Esophagus squamous epithelium (tissue), 5 donors: ENCODE measurements around the gene UMAD1. TPM values are rescaled to one million over a fixed set of nuclear protein-coding genes. Genes with fewer than 3 reads are reported as not detected.

Source experiments
- DNase-seq: peaks from one replicate; lab custom pipeline; 2025; lab: John Stamatoyannopoulos, UW
- H3K27ac ChIP-seq, 4 donors: fragments of 200-600 bp; sonication (generic); one replicate each; pipeline ENCODE4 v1.5.1; 2016 to 2019; ENCODE audit warnings: mild to moderate bottlenecking in 1 of 4
- H3K27me3 ChIP-seq, 4 donors: fragments of 200-600 bp; sonication (generic); 1 replicate in 3 of 4; 2 replicates in 1 of 4; pipeline versions ENCODE4 v1.5.1 to v1.6.0; 2017 to 2021; ENCODE audit warnings: antibody characterized with exemption in 1 of 4
- H3K36me3 ChIP-seq, 3 donors: fragments of 200-600 bp; sonication (generic); one replicate each; pipeline ENCODE4 v1.5.1; 2016 to 2019
- H3K4me1 ChIP-seq, 3 donors: fragments of 200-600 bp; sonication (generic); one replicate each; pipeline ENCODE4 v1.5.1; 2017 to 2019
- H3K4me3 ChIP-seq, 4 donors: fragments of 200-600 bp; sonication (generic); 1 replicate in 3 of 4; 2 replicates in 1 of 4; pipeline ENCODE4 v1.5.1; 2016 to 2019; ENCODE audit warnings: mild to moderate bottlenecking in 2 of 4, moderate library complexity in 1 of 4
- H3K9me3 ChIP-seq, 3 donors: fragments of 200-600 bp; sonication (generic); one replicate each; pipeline ENCODE4 v1.5.1; 2016 to 2019
- POLR2A ChIP-seq, 4 donors: fragments of 450-650 bp; IDR thresholded peaks; one replicate each; pipeline ENCODE4 v1.6.1; 2017; ENCODE audit warnings: antibody characterized with exemption in 4 of 4, mild to moderate bottlenecking in 4 of 4, moderate library complexity in 3 of 4
- WGBS, 2 donors: methylation state at CpG; one replicate each; pipeline ENCODE4 v1.1.5; 2018; 5-methylcytosine and 5-hydroxymethylcytosine counted together
- intact Hi-C: fragments of 100-400 bp; cut with DNase I; formaldehyde crosslinking; loops from one replicate; pipeline ENCODE4 v1.15.0; 2022
- total RNA-seq, 4 donors: library from RNA; depleted of rRNA; stranded (reverse); fragments of >200 nt; gene quantifications; one replicate each; pipeline ENCODE4 v1.1.0, GENCODE V29; 2016
- TF ChIP-seq, protein P1 (sequence below), 6 experiments: fragments of 450-650 bp in 4 of 6; fragments of 200-600 bp in 2 of 6; sonication (generic) in 2 of 6; IDR thresholded peaks; one replicate each; pipeline ENCODE4 v1.5.1; 2016 to 2019; ENCODE audit warnings: antibody characterized with exemption in 6 of 6, mild to moderate bottlenecking in 4 of 6, moderate library complexity in 4 of 6
- donor health status: DM: yes; HTN: yes; CAD: no.

Gene UMAD1
- total RNA-seq, 4 donors from 2014 or later = 2.5 to 7.6 (median 6.3) TPM

DNA sequence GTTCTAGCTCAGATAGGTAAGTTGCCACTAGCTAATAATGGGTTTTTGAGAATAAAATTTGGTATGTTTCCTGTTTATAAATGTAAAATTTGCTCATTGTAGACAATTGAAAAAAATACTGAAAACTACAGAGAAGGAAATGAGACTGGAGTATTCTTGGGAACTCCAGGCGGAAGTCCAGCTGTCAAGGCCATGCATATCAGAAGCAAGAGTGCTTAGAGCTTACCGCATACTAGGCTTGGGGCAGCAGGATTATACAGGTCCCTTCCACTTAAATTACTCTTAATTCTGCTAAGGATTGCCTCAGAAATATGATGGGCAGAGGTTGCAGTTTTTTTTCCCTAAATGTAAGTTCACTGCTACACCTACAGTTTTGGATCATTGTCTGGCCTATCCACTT, 26.6 kb downstream of the UMAD1 start:
- Histone ChIP-seq H3K9me3 (no peaks in the 10 kb centered on the region), H3K27me3 (no peaks in the 10 kb centered on the region), H3K4me1 (peaks cover 0 to 12% (median 2%) of the 10 kb centered on the region in 3 donors), H3K27ac (no peak overlapping the region), H3K4me3 (no peak overlapping the region), H3K36me3 (no peaks in the 10 kb centered on the region)
- intact Hi-C loops = no loop called here
- WGBS, 2 donors = 87 to 97% methylated on average over 2 of the region's 2 CpGs
- DNase-seq = no peak
- no peak for TF ChIP-seq POLR2A (IDR thresholded peaks at IDR 0.05)
- TF ChIP-seq, protein P1, sequence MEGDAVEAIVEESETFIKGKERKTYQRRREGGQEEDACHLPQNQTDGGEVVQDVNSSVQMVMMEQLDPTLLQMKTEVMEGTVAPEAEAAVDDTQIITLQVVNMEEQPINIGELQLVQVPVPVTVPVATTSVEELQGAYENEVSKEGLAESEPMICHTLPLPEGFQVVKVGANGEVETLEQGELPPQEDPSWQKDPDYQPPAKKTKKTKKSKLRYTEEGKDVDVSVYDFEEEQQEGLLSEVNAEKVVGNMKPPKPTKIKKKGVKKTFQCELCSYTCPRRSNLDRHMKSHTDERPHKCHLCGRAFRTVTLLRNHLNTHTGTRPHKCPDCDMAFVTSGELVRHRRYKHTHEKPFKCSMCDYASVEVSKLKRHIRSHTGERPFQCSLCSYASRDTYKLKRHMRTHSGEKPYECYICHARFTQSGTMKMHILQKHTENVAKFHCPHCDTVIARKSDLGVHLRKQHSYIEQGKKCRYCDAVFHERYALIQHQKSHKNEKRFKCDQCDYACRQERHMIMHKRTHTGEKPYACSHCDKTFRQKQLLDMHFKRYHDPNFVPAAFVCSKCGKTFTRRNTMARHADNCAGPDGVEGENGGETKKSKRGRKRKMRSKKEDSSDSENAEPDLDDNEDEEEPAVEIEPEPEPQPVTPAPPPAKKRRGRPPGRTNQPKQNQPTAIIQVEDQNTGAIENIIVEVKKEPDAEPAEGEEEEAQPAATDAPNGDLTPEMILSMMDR (IDR thresholded peaks at IDR 0.05) = no peak

DNA sequence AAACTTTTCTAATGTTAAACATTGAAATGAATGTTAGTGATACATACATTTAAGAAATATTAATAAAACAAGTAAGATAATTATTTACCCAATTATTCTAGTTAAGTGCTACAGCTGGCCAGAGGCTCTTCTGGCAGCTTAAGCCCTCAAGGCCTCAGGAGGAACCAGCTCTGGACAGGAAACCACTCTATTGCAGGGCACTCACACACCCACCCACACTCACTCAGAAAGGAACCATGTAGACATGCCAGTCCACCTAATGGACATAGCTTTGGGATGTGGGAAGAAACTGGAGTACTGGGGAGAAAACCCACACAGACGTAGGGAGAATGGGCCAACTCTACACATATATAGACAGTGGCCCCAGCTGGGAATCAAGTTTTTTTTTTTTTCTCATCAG, 28.2 kb downstream of the UMAD1 start:
- 76 to 100% methylated on average over 1 of the region's 1 CpG for WGBS, 2 donors
- no peaks in the 10 kb centered on the region for H3K9me3 ChIP-seq
- TF ChIP-seq, protein P1 (IDR thresholded peaks at IDR 0.05) = no peak
- no peak for TF ChIP-seq POLR2A (IDR thresholded peaks at IDR 0.05)
- no peaks in the 10 kb centered on the region for H3K36me3 ChIP-seq
- no peaks in the 10 kb centered on the region for H3K27me3 ChIP-seq
- intact Hi-C loops = no loop called here
- no peak for DNase-seq
- H3K27ac ChIP-seq = no peak overlapping the region
- no peak overlapping the region for H3K4me3 ChIP-seq
- peaks cover 0 to 11% (median 2%) of the 10 kb centered on the region in 3 donors for H3K4me1 ChIP-seq

DNA sequence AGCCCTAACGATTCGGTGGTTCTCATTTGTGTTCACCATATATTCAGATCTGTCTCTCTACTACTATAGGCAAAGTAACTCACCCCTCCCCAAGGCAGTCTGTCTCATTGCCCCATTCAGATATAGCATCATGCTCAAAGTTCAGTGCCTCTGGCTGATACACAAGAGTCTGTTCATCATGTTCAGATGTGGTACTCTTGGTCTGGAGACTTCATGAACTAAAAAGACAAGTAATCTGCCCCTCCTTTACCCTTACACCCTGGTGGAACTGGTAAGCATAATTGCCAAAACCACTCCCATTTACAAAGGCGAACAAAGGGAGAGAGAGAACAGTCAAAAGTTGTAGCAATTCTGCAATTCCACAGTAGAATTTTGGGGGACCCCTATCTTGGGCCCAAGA, 29.9 kb downstream of the UMAD1 start:
- WGBS, 2 donors = 97 to 100% methylated on average over 3 of the region's 3 CpGs
- intact Hi-C loops = no loop called here
- no peak for TF ChIP-seq POLR2A (IDR thresholded peaks at IDR 0.05)
- TF ChIP-seq, protein P1 (IDR thresholded peaks at IDR 0.05) = no peak
- H3K36me3 ChIP-seq = peaks cover 0 to 7% (median 0%) of the 10 kb centered on the region in 3 donors
- H3K4me3 ChIP-seq = no peak overlapping the region
- DNase-seq = no peak
- no peaks in the 10 kb centered on the region for H3K9me3 ChIP-seq
- no peaks in the 10 kb centered on the region for H3K4me1 ChIP-seq
- H3K27me3 ChIP-seq = no peaks in the 10 kb centered on the region
- no peak overlapping the region for H3K27ac ChIP-seq

DNA sequence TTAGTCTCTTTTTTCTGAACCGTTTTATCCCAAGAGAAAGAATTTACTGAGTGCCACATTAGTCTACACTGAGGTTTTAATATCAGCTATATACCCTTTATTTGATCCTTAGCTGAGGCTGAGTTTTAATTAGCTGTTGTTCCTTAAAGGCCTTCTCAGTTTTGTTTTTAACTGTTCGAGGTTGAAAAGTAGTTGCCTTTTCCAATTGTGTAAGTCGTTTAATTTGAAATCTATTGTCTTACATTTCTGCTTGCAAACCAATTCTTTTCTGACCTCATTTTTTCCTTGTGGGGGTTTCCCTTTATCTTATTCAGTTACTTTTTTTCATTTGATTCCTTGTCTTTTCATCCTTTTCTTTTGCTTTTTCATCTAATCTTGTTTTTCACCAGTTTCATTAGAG, 30.8 kb downstream of the UMAD1 start:
- no peak overlapping the region for H3K4me3 ChIP-seq
- intact Hi-C loops = no loop called here
- no peak for DNase-seq
- H3K4me1 ChIP-seq = no peaks in the 10 kb centered on the region
- H3K27me3 ChIP-seq = no peaks in the 10 kb centered on the region
- no peaks in the 10 kb centered on the region for H3K9me3 ChIP-seq
- TF ChIP-seq, protein P1 (IDR thresholded peaks at IDR 0.05) = no peak
- no peak for TF ChIP-seq POLR2A (IDR thresholded peaks at IDR 0.05)
- WGBS, 2 donors = 42 to 63% methylated on average over 3 of the region's 3 CpGs
- H3K27ac ChIP-seq = no peak overlapping the region
- peaks cover 0 to 16% (median 0%) of the 10 kb centered on the region in 3 donors for H3K36me3 ChIP-seq

DNA sequence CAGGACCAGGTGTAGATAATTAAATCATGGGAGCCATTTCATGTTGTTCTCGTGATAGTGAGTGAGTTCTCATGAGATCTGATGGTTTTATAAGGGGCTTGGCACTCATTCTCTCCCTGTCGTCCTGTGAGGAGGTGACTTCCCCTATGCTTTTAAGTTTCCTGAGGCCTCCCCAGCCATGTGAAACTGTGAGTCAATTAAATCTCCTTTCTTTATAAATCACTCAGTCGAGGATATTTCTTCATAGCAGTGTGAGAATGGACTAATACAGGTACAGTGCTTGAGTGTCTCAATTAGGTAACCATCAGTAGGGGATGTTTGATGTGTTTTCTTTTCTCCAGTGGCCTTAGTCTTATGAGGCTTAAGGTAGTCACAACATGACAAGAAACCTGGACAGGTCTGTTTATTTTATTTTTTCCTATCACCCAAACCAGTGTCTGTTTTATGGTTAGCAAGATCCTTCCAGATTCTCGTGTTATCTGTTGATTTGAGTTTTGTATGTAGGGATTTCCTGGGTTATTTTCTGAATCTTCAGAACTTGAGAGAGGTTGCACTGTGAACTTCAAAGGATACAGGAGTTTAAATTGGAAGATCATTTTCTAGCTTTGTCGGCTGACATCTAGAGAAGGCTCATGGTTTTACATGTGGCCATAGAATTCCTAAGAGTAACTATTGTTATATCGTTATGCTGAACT, 32.1 kb downstream of the UMAD1 start:
- H3K27ac ChIP-seq = no peak overlapping the region
- no peak for DNase-seq
- H3K9me3 ChIP-seq = no peaks in the 10 kb centered on the region
- H3K27me3 ChIP-seq = no peaks in the 10 kb centered on the region
- TF ChIP-seq, protein P1 (IDR thresholded peaks at IDR 0.05) = no peak
- no peak for TF ChIP-seq POLR2A (IDR thresholded peaks at IDR 0.05)
- no peak overlapping the region for H3K4me3 ChIP-seq
- intact Hi-C loops = no loop called here
- H3K4me1 ChIP-seq = no peaks in the 10 kb centered on the region
- 67 to 82% methylated on average over 6 of the region's 6 CpGs for WGBS, 2 donors
- peaks cover 0 to 17% (median 0%) of the 10 kb centered on the region in 3 donors for H3K36me3 ChIP-seq
